ENCODE data around the gene IL1RAPL2. TPM values are rescaled to one million over a fixed set of nuclear protein-coding genes. Genes with fewer than 3 reads are reported as not detected.

Gene IL1RAPL2
- total and polyA plus RNA-seq, 2 donors (not counting 3 experiments of a cell fraction or from before 2014, with no cell fraction given) = not detected

DNA sequence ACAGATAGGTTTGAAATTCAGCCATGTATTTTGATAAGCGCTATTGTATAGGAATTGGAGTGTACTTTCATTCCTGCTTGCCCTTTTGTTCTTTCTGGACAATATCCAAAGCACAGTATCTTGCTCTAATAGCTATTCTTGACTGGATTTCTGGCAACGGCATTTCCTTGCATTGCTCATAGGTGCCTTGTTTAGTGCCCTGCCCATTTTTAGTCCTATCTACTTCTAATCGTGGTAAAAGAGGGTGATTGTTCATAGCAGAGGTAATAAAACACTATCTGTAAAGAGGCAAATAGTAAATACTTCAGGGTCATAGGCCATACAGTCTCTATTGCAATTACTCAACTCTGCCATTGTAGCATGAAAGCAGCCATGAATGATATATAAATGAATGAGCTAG, 155.9 kb downstream of the IL1RAPL2 start:
- no TSS peak for BruUV-seq (replicated peaks)
- no peak for DNase-seq (ENCODE audit: low read depth, low spot score)
- dilution Hi-C loops (cut with MboI; ENCODE audit: extremely low pct_ligation_motif_present, low sequenced_read_pairs) = no loop called here

GRCh38 chrX:104728456-104728855, 162.5 kb downstream of the IL1RAPL2 start:
- no TSS peak for BruUV-seq (replicated peaks)
- Histone ChIP-seq H3K9me3 (replicated peaks; ENCODE audit: control insufficient read depth, insufficient read depth, low read length) (no peaks in the 10 kb centered on the region), H4K20me1 (replicated peaks; ENCODE audit: control insufficient read depth, extremely low read depth, insufficient read depth, low read length) (no peaks in the 10 kb centered on the region), H3K4me2 (ENCODE audit: insufficient read depth, low read length) (no peak overlapping the region), H3K27ac (ENCODE audit: insufficient read depth, low read depth, low read length) (no peak overlapping the region), H3K9ac (replicated peaks; ENCODE audit: extremely low read depth, insufficient read depth, low read length) (no peak overlapping the region), H3K27me3 (ENCODE audit: control insufficient read depth in 2 of 2, insufficient read depth in 2 of 2, low read length in 2 of 2) (no peaks in the 10 kb centered on the region), H3K79me2 (ENCODE audit: control insufficient read depth, insufficient read depth, low read length) (no peaks in the 10 kb centered on the region), H2AFZ (ENCODE audit: low read depth, low read length) (no peak overlapping the region), H3K4me3 (replicated peaks in 1 of 3; ENCODE audit: insufficient read depth in 1 of 3, low read depth in 1 of 3, low read length in 3 of 3) (no peak overlapping the region), H3K36me3 (ENCODE audit: control insufficient read depth in 2 of 2, extremely low read depth in 1 of 2, insufficient read depth in 2 of 2, low read length in 2 of 2) (no peaks in the 10 kb centered on the region), H3K9me1 (replicated peaks; ENCODE audit: control insufficient read depth, extremely low read depth, insufficient read depth, low read length) (no peaks in the 10 kb centered on the region), H3K4me1 (ENCODE audit: control insufficient read depth, extremely low read depth, insufficient read depth, low read length) (no peaks in the 10 kb centered on the region)
- ChIA-PET POLR2A (no interaction called here), CTCF (interaction anchor here (0.7 kb wide), 1 partner anchor 944 kb away, joined by 4 read pairs; no protein-coding TSS in a partner anchor)
- dilution Hi-C loops (cut with MboI; ENCODE audit: extremely low pct_ligation_motif_present, low sequenced_read_pairs) (no loop called here), intact Hi-C loops (cut with micrococcal nuclease) (no loop called here)
- DNase-seq (ENCODE audit: low read depth, low spot score) = no peak
- FAIRE-seq = no peak
- no peak for TF ChIP-seq POLR2A (IDR thresholded peaks at IDR 0.05; ENCODE audit: low read depth, low read length)
- no peak for TF ChIP-seq MYC (IDR thresholded peaks at IDR 0.05; ENCODE audit: low read depth, low read length)
- no peak for TF ChIP-seq EZH2 (IDR thresholded peaks at IDR 0.05; ENCODE audit: borderline replicate concordance, low read depth, low read length, severe bottlenecking)
- no peak for TF ChIP-seq GATA2 (IDR thresholded peaks at IDR 0.05; ENCODE audit: insufficient read depth, insufficient read length, low read depth, low read length)
- no peak for TF ChIP-seq POLR2AphosphoS5 (IDR thresholded peaks at IDR 0.05; ENCODE audit: insufficient read depth, low read depth, low read length)
- TF ChIP-seq FOS (IDR thresholded peaks at IDR 0.05; ENCODE audit: borderline replicate concordance, insufficient read depth, low read length) = no peak
- TF ChIP-seq CTCF (IDR thresholded peaks at IDR 0.05; ENCODE audit: extremely low read depth in 1 of 2, insufficient read depth in 1 of 2, low read depth in 1 of 2, low read length in 2 of 2) = no peak
- no peak for TF ChIP-seq MAX (IDR thresholded peaks at IDR 0.05; ENCODE audit: insufficient read depth, insufficient read length)
- TF ChIP-seq JUN (IDR thresholded peaks at IDR 0.05; ENCODE audit: borderline replicate concordance, insufficient read depth, insufficient read length, low read depth) = no peak

More for the DNA sequence above, 155.9 kb downstream of the IL1RAPL2 start:
- H4K20me1 ChIP-seq (replicated peaks; ENCODE audit: control insufficient read depth, extremely low read depth, insufficient read depth, low read length) = no peaks in the 10 kb centered on the region
- no peak overlapping the region for H3K4me3 ChIP-seq (replicated peaks in 1 of 3; ENCODE audit: insufficient read depth in 1 of 3, low read depth in 1 of 3, low read length in 3 of 3)
- TF ChIP-seq POLR2A (IDR thresholded peaks at IDR 0.05; ENCODE audit: low read depth, low read length) = no peak
- FAIRE-seq = no peak
- ChIA-PET CTCF (no interaction called here), POLR2A (no interaction called here)
- intact Hi-C loops (cut with micrococcal nuclease) = no loop called here
- H3K27ac ChIP-seq (ENCODE audit: insufficient read depth, low read depth, low read length) = no peak overlapping the region
- no peaks in the 10 kb centered on the region for H3K9me3 ChIP-seq (replicated peaks; ENCODE audit: control insufficient read depth, insufficient read depth, low read length)
- no peaks in the 10 kb centered on the region for H3K9me1 ChIP-seq (replicated peaks; ENCODE audit: control insufficient read depth, extremely low read depth, insufficient read depth, low read length)
- H3K9ac ChIP-seq (replicated peaks; ENCODE audit: extremely low read depth, insufficient read depth, low read length) = no peak overlapping the region
- H2AFZ ChIP-seq (ENCODE audit: low read depth, low read length) = no peak overlapping the region
- H3K4me1 ChIP-seq (ENCODE audit: control insufficient read depth, extremely low read depth, insufficient read depth, low read length) = no peaks in the 10 kb centered on the region
- no peak overlapping the region for H3K4me2 ChIP-seq (ENCODE audit: insufficient read depth, low read length)
- H3K79me2 ChIP-seq (ENCODE audit: control insufficient read depth, insufficient read depth, low read length) = no peaks in the 10 kb centered on the region
- no peaks in the 10 kb centered on the region for H3K27me3 ChIP-seq (ENCODE audit: control insufficient read depth in 2 of 2, insufficient read depth in 2 of 2, low read length in 2 of 2)
- H3K36me3 ChIP-seq (ENCODE audit: control insufficient read depth in 2 of 2, extremely low read depth in 1 of 2, insufficient read depth in 2 of 2, low read length in 2 of 2) = no peaks in the 10 kb centered on the region
